NCI-H524 treated with DMSO at 0.1 percent for 48 hours (cell line): ENCODE results near the gene TLE4.

Experiments
- DNase-seq: peaks from one replicate; lab custom pipeline; 2025; lab: John Stamatoyannopoulos, UW

TLE4 gene

DNA sequence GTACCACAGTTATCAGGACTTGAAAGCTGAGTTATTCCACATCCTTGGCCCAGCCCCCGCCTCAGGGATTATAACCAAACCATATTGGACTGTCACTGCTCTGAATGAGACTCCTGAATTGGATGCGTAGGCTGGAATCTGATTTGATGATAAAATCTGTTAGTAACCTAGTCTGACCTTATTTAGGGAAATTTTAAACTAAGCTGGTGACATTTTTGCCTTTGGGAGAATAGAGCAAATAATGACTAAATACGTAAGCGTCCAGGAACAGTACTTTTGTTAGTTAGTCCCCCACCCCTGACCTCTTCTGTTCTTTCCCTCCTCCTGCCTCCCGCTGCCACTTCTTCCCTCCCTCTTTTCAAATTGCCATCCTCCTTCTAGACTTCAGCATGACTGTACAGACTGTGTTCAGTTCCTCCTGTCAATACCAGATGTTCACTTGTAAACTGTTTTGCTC, 92.6 kb downstream of the TLE4 start:
- no peak for DNase-seq

DNA sequence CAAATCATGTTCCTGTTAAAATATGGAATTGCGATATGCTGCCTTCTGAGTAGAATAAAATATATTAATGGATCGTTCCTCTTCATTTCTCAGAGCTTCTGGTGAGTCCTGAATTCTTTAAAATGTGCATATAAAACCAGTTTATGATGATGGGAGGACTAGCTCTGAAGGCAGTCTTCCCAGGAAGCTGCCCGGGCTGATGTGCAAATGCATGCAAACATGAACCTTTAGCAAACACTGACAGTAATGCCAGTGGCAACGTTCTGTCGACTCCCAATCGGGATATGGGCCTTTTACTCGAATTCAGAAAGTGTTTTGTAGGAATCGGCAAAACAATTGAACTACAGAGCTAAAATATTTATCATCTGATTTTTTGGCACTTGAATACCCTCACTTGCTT, 93.6 kb downstream of the TLE4 start:
- DNase-seq, result no peak

DNA sequence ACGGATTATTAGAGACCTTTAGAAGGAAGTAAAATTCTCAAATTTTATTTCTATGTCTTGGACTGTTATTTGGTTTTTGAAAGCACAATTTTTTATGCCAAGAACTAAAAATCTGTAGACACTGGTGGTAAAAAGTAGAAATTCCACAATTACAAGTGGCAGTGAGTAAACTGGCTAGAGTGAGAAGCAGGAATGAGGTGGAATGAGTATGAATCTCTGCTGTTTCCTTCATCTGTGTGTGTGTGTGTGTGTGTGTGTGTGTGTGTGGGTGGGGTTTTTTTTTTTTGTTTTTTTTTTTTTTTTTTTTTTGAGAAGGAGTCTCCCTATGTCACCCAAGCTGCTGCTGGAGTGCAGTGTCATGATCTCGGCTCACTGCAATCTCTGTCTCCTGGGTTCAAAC, 94.2 kb downstream of the TLE4 start:
- no peak for DNase-seq

DNA sequence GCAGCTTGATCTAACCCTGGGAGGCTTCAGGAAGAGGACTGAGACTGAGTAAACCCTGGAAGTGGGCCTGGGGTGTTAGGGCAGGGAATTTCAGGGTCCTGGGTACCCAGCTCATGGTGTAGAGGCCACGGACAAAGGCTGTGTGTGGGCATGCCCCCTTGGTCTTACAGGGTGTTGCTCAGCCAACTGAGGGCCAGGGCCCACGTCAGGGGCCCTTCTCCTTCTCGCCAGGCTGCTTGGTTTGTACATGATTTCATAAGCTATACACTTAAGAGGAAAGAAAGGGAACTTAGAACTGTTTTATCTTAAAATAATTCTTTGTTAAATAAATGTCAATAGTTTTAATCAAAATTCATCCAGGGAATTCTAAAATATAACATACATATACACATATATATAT, 95.4 kb downstream of the TLE4 start:
- no peak for DNase-seq

DNA sequence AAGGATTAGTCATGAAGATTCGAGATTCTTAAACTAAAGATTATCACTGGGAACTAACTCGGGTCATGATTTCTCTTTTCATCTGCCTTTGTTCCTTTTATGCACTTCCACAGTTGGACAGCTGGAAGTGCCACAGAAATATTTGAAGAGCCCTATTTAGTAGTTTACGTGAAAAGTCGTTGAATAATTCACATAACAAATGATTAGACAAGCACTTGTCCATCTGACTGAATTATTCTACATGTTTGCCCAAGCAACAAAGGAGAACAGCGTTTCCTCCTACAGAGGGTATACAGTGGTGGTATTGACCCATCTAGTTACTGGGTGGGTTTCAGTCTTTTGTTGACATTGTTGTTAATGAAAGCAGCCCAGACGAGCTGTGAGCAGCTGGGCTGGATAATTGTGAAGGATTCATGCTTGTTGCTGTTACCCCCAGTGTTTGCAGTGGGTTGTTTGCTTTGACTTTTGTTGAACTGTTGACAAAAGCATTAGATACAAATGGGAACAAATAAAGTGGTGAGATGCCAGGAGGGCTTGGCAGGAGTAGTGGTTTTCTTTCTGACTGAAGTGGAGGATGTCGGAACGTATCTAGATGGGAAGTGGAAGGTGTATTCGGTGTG, 96.2 kb downstream of the TLE4 start:
- DNase-seq, result no peak

DNA sequence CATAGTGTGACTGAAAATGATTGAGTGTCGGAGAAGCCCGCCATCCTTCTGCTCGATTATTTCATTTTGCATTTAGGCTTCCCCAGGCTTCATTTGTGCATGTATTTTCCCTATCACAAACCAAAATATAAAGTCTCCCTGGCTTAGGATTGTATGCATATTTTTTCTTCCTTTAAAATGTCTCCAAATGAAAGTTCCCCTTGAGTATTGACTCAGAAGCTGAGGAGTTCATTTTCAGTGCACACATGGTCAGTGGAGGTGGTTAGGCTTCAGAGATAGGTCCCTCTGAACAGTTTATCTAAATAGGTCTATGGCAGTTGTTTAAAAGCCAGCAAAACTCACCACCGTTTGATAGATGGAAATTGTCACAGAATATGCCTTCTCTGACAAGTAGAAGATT, 97.2 kb downstream of the TLE4 start:
- no peak for DNase-seq

DNA sequence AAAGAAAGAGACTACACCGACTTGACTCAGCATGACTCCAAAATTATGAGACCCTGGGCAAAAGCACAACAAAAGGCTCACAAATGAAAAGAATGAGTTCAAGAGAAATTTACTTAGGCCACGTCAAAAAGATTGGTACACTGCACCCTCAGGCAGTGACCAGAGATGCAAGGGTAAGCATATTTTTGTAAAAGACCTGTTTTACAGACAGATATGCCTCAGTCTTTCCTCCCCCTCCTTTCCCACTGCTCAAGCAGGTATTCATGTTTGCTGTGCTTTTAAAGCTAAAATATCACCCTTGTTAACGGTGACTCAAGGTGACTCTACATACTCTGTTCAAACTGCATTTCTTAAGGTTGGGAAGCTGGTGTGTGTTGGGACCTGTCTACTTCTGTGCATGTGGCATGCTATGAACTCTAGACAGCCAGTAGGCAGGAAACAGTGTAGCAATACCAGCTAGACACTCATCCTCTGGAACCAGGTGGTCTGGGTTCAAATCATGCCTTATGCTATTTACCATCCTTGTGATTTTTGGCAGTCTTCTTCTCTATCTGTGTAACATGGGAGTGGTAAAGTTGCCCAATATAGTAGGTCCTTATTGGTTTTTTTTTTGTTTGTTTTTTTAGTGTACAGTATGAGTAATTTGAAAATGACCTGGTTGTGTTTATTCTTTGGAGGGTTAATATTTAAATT, 98.7 kb downstream of the TLE4 start:
- DNase-seq, result no peak

DNA sequence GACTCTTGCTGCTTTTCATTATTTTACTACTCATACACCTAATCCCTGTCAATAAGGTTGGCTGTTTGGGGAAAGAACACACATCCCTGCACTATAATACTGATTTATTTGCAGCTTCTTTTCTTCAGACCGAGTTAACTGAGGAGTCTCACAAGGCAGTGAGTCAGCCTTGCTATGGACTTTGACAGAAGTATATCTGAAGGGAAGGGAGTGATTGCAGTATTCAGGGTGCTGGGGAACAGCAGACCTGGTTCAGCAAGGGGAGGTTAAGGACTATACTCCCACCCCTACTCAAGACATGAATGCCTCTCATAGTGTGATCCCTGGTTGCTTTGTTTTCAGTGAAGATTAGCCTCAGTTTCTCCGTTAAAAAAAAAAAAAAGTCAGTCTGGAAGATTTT, 99.8 kb downstream of the TLE4 start:
- no peak for DNase-seq

DNA sequence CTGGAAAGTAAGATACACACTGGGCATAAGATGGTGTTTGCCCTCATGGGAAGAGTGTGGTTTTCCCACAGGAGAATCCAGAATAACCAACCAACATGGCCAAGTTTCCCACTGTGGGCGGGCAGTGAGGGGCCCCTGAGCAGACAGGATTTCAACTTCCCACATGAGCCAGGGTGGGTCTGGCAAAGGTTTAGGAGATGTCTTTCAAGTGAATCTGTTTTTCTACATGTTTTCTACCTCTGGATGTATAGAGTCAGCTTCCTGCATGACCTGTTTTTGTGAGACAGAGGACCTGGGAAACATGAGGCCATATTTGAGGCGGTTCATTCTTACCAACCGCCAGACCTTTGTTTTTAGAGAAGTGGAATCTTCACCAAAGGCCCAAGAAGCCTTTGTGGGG, 100.5 kb downstream of the TLE4 start:
- DNase-seq, result no peak

DNA sequence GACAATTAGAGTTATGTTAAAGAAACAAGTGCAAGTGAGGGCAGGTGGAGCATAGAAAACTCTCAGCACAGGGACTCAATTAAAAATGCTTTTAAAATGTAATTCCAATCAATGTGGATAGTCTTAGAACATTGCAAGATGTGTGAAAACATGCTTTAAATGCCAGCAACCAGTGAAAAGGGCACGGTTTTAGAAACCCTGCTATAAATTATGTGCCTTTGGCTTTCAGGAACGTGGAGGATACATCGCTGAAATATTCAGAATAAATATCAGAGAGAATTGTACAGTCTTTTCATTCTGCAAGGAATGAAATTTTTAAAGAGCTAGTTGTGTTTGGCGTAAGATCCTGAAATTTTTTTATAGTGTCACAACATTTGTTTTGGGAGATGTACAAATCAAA, 101.1 kb downstream of the TLE4 start:
- DNase-seq, result no peak

DNA sequence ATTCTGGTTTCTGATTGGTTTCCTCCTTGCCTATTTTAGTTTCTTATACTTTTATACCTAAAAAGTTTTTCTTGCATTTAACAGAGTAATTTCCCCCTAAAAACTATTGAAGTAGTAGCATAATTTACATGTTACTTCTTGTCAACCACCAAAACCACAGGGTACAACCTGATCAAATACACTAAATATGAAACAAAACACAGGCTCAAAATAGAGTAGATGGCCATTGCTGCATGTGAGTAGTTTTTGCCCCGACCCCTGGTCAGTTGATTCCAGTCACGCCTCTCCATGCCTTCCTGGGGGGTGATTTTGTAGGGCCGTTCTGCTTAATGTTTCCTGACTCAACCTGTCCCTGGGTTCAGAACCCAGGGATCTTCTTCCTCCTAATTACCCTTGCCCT, 101.8 kb downstream of the TLE4 start:
- DNase-seq, result no peak

DNA sequence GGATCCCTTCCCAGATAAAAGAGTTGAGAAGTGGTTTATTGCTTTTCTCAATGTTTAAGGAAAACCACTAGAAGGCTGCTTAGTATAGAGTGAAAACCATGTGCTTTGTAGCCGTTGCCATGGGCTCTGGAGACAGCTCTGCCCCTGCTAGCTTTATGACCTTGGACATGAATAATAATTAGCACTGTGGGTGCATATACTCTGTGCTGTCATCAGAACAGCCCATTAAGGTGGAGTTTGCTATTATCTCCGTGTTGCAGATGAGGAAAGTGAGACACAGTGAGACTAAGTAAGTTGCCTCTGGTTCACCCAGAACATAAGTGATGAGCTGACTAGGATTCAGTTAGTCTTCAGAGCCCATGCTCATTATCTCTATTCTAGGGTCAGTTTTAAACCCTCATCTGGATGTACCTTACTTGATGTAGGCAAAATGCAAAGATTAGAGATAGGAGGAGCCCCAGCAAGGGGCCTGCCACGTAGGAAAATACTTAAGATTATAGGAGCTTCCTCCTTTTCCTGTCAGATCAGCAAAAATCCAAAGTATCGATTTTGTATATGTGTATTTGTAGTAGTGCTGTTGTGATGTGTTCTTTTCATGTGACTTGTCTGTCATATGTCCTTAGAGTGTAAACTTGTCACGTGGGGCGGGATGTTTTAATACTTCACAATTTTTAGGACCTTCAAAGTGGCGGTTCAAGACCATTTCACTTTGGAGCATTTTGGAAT, 102.5 kb downstream of the TLE4 start:
- DNase-seq, result no peak

DNA sequence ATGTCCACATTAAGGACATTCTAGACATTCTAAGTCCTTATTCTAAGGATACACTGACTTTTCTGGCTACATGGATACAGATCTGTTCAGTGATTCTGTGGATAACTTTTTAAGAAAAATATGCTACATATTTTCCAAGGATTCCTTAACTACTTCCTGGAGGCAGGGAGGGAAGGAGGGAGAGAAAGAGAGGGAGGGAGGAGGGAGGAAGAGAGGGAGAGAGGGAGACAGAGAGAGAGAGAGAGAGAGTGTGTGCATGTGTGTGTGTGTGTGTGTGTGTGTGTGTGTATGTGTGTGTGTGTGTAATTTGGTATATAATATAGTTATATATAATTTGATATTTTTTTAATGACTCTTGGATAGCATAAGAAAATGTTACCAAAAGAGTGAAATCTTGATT, 109.8 kb downstream of the TLE4 start:
- DNase-seq, result no peak

DNA sequence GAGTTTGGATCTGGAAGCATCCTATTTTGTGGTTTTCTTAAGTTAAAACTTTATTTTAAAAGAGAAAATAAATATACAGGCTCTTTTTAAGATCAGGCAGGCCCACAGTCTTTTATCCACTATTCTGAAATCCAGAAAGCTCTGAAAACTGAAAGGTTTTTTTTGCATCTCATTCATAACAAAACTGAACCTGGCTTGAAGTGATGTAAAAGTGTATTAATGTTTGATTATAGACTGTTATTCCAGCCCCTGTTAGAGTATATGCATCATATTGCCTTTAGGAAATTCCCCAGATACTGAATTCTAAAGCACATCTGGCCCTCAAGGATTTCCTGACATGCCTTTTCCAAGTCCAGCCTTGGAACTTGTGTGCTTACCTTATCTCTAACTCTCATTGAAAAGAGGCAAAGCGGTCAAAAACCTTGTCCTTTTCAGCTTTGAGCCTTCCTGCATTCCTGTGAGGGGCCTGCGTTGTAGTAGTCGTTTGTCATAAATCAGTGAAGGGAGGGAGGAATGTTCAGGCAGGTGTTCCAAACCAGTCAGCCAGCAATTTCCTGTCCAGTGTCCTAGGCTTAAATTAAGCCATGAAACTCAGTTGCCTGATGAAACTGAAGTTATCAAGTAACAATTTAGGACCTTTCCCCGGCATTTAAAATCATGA, 110.4 kb downstream of the TLE4 start:
- no peak for DNase-seq

DNA sequence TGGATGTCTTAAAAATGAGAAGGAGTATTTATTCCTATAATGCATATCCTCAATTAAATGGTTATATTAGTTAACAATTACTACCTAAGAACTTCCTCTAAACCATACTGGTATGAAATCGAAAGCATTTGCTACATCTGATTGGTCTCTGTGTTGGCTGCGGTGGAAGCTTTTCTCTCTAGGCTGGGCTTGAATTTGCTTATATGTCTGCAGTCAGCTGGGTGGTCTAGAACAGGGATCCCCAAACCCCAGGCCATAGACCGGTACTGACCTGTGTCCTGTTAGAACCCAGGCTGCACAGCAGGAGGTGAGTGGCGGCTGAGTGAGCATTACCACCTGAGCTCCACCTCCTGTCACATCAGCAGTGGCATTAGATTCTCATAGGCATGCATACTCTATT, 112.3 kb downstream of the TLE4 start:
- no peak for DNase-seq

DNA sequence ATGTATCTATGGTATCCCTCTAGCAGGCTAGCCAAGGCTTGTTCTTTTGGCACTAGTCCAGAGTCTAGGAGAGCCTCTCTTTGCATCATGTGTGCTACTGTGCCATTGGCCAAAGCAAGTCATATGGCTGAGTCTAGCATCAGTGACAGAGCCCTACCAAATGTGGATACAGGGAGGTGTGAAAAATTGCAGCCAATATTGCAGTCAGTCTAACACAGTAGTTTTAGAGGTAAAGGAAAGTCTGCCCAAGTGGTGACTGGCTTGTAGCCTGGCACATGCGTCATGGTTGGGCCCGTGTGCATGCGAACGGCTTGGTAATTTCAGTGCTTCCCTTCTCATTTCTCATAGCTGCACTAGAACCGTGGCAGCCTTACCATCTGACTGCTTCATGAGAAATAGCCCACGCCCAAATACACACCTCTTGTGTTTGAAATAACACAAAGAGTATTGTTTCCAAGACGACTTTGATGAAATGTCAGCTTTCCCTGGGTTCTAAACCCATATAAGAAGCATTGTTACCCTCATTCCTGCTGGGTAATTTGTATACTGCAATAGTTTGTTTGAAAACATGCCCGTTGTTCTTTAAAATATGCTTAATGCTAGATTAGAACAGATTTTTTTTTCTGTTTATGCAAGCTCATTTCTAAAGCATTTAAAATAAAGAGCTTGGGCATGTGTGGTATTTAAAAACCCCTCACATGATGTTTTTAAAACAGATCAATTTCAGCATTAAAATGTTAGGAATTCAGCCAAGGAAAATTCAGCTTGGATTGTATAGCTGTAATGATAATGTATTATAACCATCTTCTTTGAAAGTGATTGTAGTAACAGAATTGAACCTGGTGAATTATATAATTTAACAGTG, 113.2 kb downstream of the TLE4 start:
- DNase-seq, result no peak

DNA sequence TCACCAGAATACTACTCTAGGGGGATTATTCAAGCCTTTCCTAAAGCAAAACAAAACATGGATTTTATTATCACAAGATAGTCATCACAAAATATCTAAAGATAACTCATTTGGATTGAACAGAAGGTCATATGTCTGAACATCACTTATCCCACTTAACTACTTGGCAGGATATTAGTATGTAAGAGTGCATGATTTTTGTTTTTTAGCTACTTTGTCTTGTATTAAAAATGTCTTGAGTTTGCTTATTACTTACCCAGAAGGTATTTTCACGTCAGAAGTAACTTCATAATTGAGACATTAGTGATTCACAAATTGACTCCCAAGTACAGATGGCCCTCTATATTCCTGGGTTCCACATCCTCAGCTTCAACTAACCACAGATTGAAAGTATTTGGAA, 113.8 kb downstream of the TLE4 start:
- no peak for DNase-seq

DNA sequence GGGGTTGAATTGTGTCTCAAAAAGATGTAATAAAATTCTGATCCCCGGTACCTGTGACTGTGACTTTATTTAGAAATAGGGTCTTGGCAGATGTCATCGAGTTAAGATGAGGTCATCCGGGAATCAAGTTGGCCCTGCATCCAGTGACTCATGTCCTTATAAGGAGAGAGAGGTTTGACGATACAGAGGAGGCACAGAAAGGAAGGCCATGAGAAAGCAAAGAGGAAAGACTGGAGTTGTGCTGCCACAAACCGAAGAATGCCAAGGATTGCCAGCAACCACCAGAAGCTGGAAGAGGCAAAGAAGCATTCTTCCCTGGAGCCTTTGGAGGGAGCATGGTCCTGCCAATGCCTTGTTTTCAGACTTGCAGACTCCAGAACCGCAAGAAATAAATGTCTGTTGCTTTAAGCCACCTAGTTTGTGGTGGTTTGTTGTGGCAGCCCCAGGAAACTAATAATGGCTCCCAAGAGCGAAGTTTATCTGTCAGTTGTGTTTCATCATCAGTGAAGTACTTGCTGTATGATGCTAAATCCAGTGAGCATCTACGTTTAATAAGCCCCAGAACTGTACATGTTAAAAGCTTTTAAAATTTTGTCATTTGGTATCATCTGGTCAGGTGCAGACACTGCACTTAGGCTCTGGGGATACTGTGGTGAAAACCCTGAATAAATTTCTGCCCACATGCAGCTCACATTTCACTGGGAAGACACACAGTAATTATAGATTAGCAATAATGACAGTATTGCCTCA, 114.8 kb downstream of the TLE4 start:
- DNase-seq, result no peak

DNA sequence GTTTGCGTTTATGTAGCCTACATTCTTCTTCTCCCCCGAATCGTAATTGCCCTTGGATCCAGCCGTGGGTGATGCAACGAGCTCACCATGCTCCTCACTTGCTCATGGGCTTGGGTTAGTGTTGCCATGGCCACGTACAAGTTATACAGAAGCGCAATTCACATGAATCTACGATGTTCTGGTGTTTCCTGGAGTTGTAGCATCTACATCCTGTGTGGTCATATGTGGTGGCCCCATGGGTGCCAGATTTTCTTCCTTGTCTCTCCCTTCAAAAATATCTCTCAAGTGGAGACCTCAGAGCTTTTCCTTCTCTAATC, 115.3 kb downstream of the TLE4 start:
- no peak for DNase-seq

DNA sequence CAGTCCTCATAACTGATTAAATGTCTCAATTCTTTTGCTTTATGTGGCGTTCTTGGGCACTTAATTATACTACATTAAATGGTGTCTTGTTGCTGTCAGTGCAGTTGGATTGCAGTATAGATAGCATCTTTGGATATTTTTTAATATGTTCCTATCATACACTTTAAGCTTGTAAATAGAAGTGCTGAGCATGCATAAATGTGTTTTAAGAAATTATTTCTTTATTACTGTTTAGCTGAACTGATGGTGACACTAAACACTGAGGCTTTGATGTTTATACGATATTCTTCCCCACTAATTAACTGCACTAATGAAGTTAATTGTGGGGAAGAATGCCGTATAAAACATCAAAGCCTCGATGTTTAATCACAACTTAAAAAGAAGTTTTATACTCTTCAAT, 116.6 kb downstream of the TLE4 start:
- DNase-seq, result no peak

DNA sequence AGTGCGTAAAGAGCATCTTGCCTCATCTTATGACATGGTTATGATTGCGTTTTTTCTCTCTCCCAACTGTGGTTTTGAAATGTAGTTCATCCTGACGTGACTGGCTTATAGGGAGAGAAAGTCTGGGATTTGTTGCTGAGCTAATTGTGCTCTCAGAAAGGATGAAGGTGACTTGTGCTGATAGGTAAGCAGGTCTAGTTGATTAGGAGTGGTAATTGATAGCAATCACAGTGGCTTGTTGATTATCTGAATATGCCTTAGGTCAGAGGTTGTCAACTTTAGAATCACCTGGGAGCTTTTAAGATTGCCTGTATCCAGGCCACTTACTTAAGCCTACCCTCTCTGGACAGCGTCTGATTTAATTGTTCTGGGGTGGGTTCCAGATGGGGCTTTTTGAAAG, 117.8 kb downstream of the TLE4 start:
- no peak for DNase-seq
